ENCODE measurements around the gene BTBD6. TPM values are rescaled to one million over a fixed set of nuclear protein-coding genes. Genes with fewer than 3 reads are reported as not detected.
A peak's percentile ranks its signal among the peaks of the same experiment; 100 is the strongest.

BTBD6 gene
- total RNA-seq, 4 donors from 2014 or later: 52.2 to 69.6 (median 64.4) TPM

- TF ChIP-seq EP300 (IDR thresholded peaks at IDR 0.05; ENCODE audit: low read depth) (no peak), POLR2A (IDR thresholded peaks at IDR 0.05) (no peak), POLR2AphosphoS5 (IDR thresholded peaks at IDR 0.05) (no peak), CTCF (IDR thresholded peaks at IDR 0.05) (peak in 2 of 5 experiments; percentile 3 to 17)
Measured at GRCh38 chr14:105267820-105268548, 19.7 kb downstream of the BTBD6 start.

GRCh38 chr14:105268736-105269354 is 20.5 kb downstream of the BTBD6 start:
- DNase-seq: no peak
- Histone ChIP-seq H3K36me3 (peaks cover 0 to 4% (median 0%) of the 10 kb centered on the region in 4 donors), H3K27ac (no peak overlapping the region), H3K4me1 (no peaks in the 10 kb centered on the region), H3K27me3 (no peaks in the 10 kb centered on the region), H3K9me3 (no peaks in the 10 kb centered on the region), H3K4me3 (no peak overlapping the region)
- no peak for TF ChIP-seq EP300 (IDR thresholded peaks at IDR 0.05; ENCODE audit: low read depth)
- TF ChIP-seq POLR2AphosphoS5 (IDR thresholded peaks at IDR 0.05): no peak
- no peak for TF ChIP-seq CTCF (IDR thresholded peaks at IDR 0.05)
- TF ChIP-seq POLR2A (IDR thresholded peaks at IDR 0.05): no peak
- intact Hi-C loops (cut with DNase I; ENCODE audit: low total_unique reads): no loop called here
- 93 to 100% methylated on average over 3 to 18 of the region's 18 CpGs for WGBS, 2 donors (ENCODE audit: low coverage in 1 of 2)
- in situ Hi-C loops (cut with MboI; ENCODE audit: low pct_ligation_motif_present in 1 of 4, low pct_unique_long_range_greater_than_20kb in 1 of 4, low sequenced_read_pairs in 3 of 4): no loop called here

More at GRCh38 chr14:105267820-105268548, 19.7 kb downstream of the BTBD6 start:
- Histone ChIP-seq H3K27me3 (no peaks in the 10 kb centered on the region), H3K4me1 (no peaks in the 10 kb centered on the region), H3K36me3 (peaks cover 0 to 4% (median 0%) of the 10 kb centered on the region in 4 donors), H3K9me3 (no peaks in the 10 kb centered on the region), H3K27ac (no peak overlapping the region), H3K4me3 (no peak overlapping the region)
- intact Hi-C loops (cut with DNase I; ENCODE audit: low total_unique reads): no loop called here
- WGBS, 2 donors (ENCODE audit: low coverage in 1 of 2): 88% methylated on average over 20 of the region's 21 CpGs; no CpG with 5 or more reads in 1 of the 2 donors
- no peak for DNase-seq
- in situ Hi-C loops (cut with MboI; ENCODE audit: low pct_ligation_motif_present in 1 of 4, low pct_unique_long_range_greater_than_20kb in 1 of 4, low sequenced_read_pairs in 3 of 4): no loop called here

GRCh38 chr14:105269405-105269804 is 21.1 kb downstream of the BTBD6 start:
- Histone ChIP-seq H3K36me3 (no peaks in the 10 kb centered on the region), H3K27me3 (no peaks in the 10 kb centered on the region), H3K27ac (no peak overlapping the region), H3K4me3 (no peak overlapping the region), H3K4me1 (no peaks in the 10 kb centered on the region), H3K9me3 (no peaks in the 10 kb centered on the region)
- 90% methylated on average over 9 of the region's 11 CpGs; no CpG with 5 or more reads in 1 of the 2 donors for WGBS, 2 donors (ENCODE audit: low coverage in 1 of 2)
- TF ChIP-seq CTCF (IDR thresholded peaks at IDR 0.05) (no peak), EP300 (IDR thresholded peaks at IDR 0.05; ENCODE audit: low read depth) (no peak), POLR2AphosphoS5 (IDR thresholded peaks at IDR 0.05) (no peak), POLR2A (IDR thresholded peaks at IDR 0.05) (no peak)
- intact Hi-C loops (cut with DNase I; ENCODE audit: low total_unique reads): no loop called here
- no peak for DNase-seq
- in situ Hi-C loops (cut with MboI; ENCODE audit: low pct_ligation_motif_present in 1 of 4, low pct_unique_long_range_greater_than_20kb in 1 of 4, low sequenced_read_pairs in 3 of 4): no loop called here

- no peak overlapping the region for H3K4me3 ChIP-seq
- no peak for DNase-seq
- intact Hi-C loops (cut with DNase I; ENCODE audit: low total_unique reads): no loop called here
- 91% methylated on average over 14 of the region's 22 CpGs; no CpG with 5 or more reads in 1 of the 2 donors for WGBS, 2 donors (ENCODE audit: low coverage in 1 of 2)
- TF ChIP-seq EP300 (IDR thresholded peaks at IDR 0.05; ENCODE audit: low read depth): no peak
- TF ChIP-seq POLR2A (IDR thresholded peaks at IDR 0.05): no peak
- TF ChIP-seq CTCF (IDR thresholded peaks at IDR 0.05): no peak
- TF ChIP-seq POLR2AphosphoS5 (IDR thresholded peaks at IDR 0.05): no peak
- no peaks in the 10 kb centered on the region for H3K4me1 ChIP-seq
- no peaks in the 10 kb centered on the region for H3K36me3 ChIP-seq
- no peaks in the 10 kb centered on the region for H3K27me3 ChIP-seq
- in situ Hi-C loops (cut with MboI; ENCODE audit: low pct_ligation_motif_present in 1 of 4, low pct_unique_long_range_greater_than_20kb in 1 of 4, low sequenced_read_pairs in 3 of 4): no loop called here
- H3K27ac ChIP-seq: no peak overlapping the region
- H3K9me3 ChIP-seq: no peaks in the 10 kb centered on the region
Measured at GRCh38 chr14:105271224-105271890, 23.0 kb downstream of the BTBD6 start.

Measured in transverse colon (tissue), 4 donors.